GM18507 (cell line): ENCODE results near the gene PAQR3.
A peak's percentile ranks its signal among the peaks of the same experiment; 100 is the strongest.

Experiments
- DNase-seq: peaks from one replicate; pipeline ENCODE4 v3.0.0; 2011; ENCODE audit warnings: low read depth; ENCODE audit not compliant: insufficient read length; ENCODE audit errors: extremely low spot score
- FAIRE-seq: peaks from 2 replicates; lab custom pipeline; 2011; peaks lifted over from hg19 to GRCh38; lab: Jason Lieb, UNC

PAQR3 gene

DNA sequence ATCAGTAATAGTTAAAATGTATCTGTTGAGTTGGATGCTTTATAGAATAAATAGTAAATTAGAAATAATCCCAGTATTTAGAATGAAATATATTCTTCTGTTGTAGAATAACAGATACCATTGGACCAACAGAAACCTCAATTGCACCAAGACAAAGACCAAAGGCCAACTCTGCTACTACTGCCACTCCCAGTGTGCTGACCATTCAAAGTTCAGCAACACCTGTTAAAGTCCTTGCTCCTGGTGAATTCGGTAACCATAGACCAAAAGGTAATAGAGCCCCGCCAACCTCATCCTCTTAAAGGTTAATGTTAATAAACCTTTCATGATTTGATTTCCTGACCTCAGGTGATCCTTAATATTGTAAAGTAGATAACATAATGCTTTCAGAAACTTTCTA is 73.8 kb downstream of the PAQR3 start:
- FAIRE-seq, result no peak
- DNase-seq, result no peak

DNA sequence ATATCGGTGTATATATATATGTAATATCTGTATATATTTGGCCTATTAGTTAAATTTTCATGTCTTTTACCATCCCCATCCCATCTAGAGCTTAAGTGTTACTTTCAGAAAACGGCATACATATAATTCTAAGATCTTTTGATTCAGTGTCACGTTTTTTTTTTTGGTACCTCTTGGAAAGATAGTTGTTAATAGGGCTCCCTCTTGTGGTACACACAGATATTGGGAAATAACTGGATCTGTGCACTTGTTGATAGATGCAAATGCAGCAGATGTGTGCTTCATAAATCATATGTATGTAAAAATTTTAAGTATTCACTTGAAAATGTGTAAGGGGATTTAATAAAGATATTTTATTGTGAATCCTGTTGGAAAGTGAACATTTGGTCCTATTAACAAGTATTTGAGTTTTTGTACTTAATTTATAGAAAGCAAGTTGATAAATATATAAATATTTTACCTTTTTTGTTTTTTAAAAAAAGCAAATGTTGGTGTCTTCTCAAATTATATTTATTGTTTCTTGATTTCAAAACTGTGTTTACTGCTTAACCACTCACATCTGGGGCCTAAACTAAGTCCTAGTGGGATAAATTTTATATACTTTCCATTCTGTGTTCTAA is 74.7 kb downstream of the PAQR3 start:
- FAIRE-seq, result peak; percentile 86
- DNase-seq, result no peak

DNA sequence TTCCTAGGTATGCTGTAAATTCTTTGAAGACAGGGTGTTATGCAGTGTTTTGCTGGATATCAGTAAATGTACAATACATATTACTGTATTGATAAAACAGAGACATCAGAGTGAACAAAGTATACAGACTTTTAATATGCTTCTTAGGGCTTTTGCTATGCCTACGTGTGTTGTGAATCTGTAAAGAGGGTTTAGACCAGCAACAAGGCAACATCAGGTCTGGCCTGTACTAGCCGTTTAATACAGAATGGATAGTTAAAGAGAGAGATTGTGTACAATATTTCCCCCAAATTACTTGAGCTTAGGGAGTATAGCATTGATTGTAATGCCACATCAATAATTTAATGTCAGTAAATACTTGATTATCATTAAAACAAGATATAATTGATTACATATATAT is 75.2 kb downstream of the PAQR3 start:
- FAIRE-seq, result no peak

DNA sequence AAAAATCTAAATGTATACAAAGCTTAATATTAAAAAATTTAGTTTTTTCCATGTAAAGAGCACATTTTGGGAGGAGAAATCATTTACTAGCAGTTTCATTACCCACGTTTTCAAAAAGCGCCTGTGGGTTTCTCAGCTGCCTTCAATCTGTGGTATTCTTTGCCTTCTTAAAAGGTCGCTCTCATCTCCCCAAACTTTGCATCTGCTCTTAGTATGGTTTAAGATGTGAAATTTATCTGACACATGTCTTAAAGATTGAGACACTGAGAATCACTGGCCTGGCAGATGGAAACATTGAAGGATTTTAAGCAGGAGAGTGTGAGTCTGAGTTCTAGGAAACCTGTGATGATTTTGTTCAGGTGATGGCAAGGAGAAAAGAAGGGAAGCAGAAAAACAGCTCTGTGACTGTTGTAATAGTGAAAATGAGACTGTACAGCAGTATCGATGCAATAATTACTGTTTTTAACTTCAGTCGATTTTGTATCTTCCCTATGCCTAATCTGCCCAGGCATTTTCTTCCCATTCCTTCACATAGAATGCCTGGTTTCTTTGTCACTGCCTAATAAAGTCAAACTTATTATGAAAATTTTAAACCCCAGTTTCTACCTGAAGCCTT is 75.9 kb downstream of the PAQR3 start:
- FAIRE-seq (peak; percentile 79), DNase-seq (no peak)

More for the DNA sequence above, 75.2 kb downstream of the PAQR3 start:
- DNase-seq, result no peak

DNA sequence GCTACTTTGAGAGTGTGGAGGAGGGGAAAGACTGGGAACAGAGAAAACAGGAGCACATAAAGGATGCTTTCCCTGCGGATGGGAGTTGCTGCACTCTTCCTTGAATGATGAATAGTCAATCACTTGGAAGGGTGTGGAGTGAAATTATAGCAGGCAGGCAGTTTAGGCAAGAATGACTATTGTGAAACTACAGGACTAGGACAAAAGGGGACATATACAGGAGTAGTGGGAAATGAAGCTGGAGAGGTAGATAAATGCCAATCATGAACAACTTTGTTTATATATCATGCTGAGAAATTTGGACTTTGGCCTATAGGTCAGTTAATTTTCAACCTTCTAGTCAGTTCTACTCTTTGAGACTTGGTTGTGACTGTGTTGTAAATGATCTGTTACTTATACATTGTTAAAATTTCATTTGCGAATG is 76.9 kb downstream of the PAQR3 start:
- FAIRE-seq, result peak; percentile 68
- DNase-seq, result no peak
